ENCODE measurements around the gene RNU7-1. TPM values are rescaled to one million over a fixed set of nuclear protein-coding genes. Genes with fewer than 3 reads are reported as not detected.

Gene RNU7-1
- total and polyA plus RNA-seq, 2 of the 4 experiments (the other 2 are of a cell fraction) = not detected

DNA sequence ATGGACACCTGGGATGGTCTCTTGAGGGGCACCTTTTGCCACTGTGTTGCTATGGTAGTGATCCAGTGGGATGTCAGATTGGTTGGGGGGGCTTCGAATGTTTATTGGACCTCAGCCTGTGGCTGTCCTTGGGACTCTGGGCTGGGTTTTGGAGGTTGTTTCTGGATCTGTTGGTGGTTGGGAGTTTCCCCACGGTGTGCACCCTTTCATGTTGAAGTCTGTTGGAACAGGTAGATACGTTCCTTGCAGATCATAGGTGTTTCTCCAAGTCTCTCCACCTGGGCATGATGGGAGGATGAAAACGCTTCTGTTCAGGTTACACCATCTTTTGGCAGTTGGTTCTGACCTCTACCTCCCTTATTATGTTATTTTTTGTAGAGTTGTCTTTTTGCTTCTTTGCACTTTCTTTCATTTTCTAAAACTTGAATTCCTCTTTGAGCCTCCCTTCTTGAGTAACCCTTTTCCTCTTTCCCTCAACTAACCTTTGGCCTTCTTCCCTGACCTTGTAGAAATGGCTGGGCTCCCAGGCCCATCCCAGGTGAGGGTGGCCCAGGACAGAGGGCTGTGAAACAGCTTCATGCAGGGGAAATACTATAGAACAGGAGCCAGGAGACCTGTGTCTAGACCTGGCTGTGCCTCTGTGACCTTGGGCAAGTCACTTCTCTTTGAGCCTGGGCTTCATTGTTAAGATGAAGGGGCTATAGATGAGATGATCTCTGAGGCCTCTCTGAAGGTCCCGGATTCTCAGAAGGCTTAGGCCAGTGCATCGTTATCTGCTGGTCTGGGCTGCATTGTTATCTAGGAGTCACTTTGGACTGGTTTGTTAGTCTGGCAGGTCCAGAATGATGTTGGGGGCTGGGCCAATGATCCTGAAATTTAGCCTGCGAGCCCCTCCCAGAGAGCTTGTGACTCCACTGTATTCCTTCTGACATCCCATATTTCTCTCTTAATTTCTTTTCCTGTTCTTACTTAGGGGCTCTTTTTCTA lies 13.9 kb upstream of the RNU7-1 start:
- Histone ChIP-seq H3K79me1 (ENCODE audit: low read depth in 1 of 2, low read length in 2 of 2) (peaks cover 12 to 60% of the 10 kb centered on the region in 2 experiments; a peak in 3 of 4 replicates), H2BK5ac (ENCODE audit: low read depth, low read length, poor library complexity, severe bottlenecking) (peak overlapping the region; percentile 89), H3K36me3 (ENCODE audit: control insufficient read depth, insufficient read depth, low read length) (peaks cover 17% of the 10 kb centered on the region), H2AFZ (replicated peaks; ENCODE audit: low read length, poor library complexity) (no peak overlapping the region), H3K4me3 (ENCODE audit: insufficient read depth, low read depth, low read length) (peak overlapping the region; percentile 93), H4K8ac (ENCODE audit: low read depth in 2 of 2, low read length in 2 of 2) (no peak overlapping the region), H3K56ac (ENCODE audit: extremely low read depth, insufficient read depth, low read length) (peak overlapping the region; percentile 76), H2BK20ac (ENCODE audit: low read depth, low read length) (no peak overlapping the region), H3K4me1 (ENCODE audit: control insufficient read depth, insufficient read depth, low read length) (peaks cover 30% of the 10 kb centered on the region), H2BK120ac (ENCODE audit: low read depth, low read length) (no peak overlapping the region), H3K4me2 (ENCODE audit: low read depth, low read length) (peak overlapping the region; percentile 98), H4K91ac (ENCODE audit: insufficient read depth, low read depth, low read length) (no peak overlapping the region), H3K9me1 (ENCODE audit: insufficient read depth, low read length) (peaks cover 12% of the 10 kb centered on the region), H2AK9ac (replicated peaks; ENCODE audit: low read depth, low read length, poor library complexity) (peak overlapping the region; percentile 94), H3K18ac (ENCODE audit: low read depth, low read length) (no peak overlapping the region), H4K20me1 (ENCODE audit: insufficient read depth, low read length) (peaks cover 58% of the 10 kb centered on the region), H2BK15ac (ENCODE audit: low read depth, low read length) (no peak overlapping the region), H3K27me3 (ENCODE audit: control insufficient read depth, insufficient read depth, low read length) (no peaks in the 10 kb centered on the region), H2AK5ac (ENCODE audit: low read depth, low read length) (peak overlapping the region; percentile 51; the same call in 1 of the 2 replicates), H3K23ac (ENCODE audit: low read depth, low read length) (peak overlapping the region; percentile 96), H3K14ac (replicated peaks; ENCODE audit: low read depth, low read length) (peak overlapping the region; percentile 91), H3K4ac (ENCODE audit: low read depth, low read length) (peak overlapping the region; percentile 83; the same call in 1 of the 2 replicates), H3K9ac (ENCODE audit: low read depth, low read length) (peak overlapping the region; percentile 76), H4K5ac (ENCODE audit: low read depth, low read length) (no peak overlapping the region), H3K27ac (ENCODE audit: insufficient read depth, low read length) (peak overlapping the region; percentile 95), H3K9me3 (ENCODE audit: control insufficient read depth, insufficient read depth, low read length) (no peaks in the 10 kb centered on the region)
- CTCF ChIA-PET = interaction anchor here (1.0 kb wide), 1 partner anchor 57 kb away, joined by 3 read pairs; the partner anchor contains the start of gene SPSB2
- intact Hi-C loops (cut with micrococcal nuclease) = no loop called here
- BruUV-seq (replicated peaks) = no TSS peak
- POLR2A ChIA-PET (ENCODE audit: unreplicated experiment) = no interaction called here
- ATAC-seq (ENCODE audit: low read depth) (no peak), DNase-seq (no peak)
- dilution Hi-C loops (cut with HindIII; ENCODE audit: low sequenced_read_pairs, unreplicated experiment) = no loop called here
- 57% methylated on average over 1 of the region's 7 CpGs; no CpG with 5 or more reads in 1 of the 2 experiments for WGBS, 2 experiments (ENCODE audit: extremely low coverage in 2 of 2, insufficient read length in 1 of 2)
- in situ Hi-C loops (cut with MboI; ENCODE audit: low sequenced_read_pairs) = no loop called here
- no peak for TF ChIP-seq CHD1 (IDR thresholded peaks at IDR 0.05; ENCODE audit: low read depth, low read length)
- TF ChIP-seq, protein P1, sequence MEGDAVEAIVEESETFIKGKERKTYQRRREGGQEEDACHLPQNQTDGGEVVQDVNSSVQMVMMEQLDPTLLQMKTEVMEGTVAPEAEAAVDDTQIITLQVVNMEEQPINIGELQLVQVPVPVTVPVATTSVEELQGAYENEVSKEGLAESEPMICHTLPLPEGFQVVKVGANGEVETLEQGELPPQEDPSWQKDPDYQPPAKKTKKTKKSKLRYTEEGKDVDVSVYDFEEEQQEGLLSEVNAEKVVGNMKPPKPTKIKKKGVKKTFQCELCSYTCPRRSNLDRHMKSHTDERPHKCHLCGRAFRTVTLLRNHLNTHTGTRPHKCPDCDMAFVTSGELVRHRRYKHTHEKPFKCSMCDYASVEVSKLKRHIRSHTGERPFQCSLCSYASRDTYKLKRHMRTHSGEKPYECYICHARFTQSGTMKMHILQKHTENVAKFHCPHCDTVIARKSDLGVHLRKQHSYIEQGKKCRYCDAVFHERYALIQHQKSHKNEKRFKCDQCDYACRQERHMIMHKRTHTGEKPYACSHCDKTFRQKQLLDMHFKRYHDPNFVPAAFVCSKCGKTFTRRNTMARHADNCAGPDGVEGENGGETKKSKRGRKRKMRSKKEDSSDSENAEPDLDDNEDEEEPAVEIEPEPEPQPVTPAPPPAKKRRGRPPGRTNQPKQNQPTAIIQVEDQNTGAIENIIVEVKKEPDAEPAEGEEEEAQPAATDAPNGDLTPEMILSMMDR (conservative IDR thresholded peaks at IDR 0.05; ENCODE audit: low read depth, low read length) = no peak

Measured in IMR-90 (cell line).